Non-pigmented ciliary epithelial cell (primary cell): Measurements from ENCODE around the gene TMSB10.
"Not testable (repeated sequence)": the region's sequence is repeated elsewhere in the genome, so short reads cannot be mapped to it uniquely, and the experiment has no call there.

Experiments
- DNase-seq: peaks from one replicate; pipeline ENCODE4 v3.0.0-alpha.2; 2010; ENCODE audit warnings: low read depth

TMSB10 gene

GRCh38 chr2:84904717-84905174, 710 bp upstream of the TMSB10 start:
- no peak for DNase-seq

GRCh38 chr2:84906108-84906899, 848 bp downstream of the TMSB10 start:
- no peak for DNase-seq

- no peak for DNase-seq
Measured at GRCh38 chr2:84906900-84907714, 1.7 kb downstream of the TMSB10 start.

DNA sequence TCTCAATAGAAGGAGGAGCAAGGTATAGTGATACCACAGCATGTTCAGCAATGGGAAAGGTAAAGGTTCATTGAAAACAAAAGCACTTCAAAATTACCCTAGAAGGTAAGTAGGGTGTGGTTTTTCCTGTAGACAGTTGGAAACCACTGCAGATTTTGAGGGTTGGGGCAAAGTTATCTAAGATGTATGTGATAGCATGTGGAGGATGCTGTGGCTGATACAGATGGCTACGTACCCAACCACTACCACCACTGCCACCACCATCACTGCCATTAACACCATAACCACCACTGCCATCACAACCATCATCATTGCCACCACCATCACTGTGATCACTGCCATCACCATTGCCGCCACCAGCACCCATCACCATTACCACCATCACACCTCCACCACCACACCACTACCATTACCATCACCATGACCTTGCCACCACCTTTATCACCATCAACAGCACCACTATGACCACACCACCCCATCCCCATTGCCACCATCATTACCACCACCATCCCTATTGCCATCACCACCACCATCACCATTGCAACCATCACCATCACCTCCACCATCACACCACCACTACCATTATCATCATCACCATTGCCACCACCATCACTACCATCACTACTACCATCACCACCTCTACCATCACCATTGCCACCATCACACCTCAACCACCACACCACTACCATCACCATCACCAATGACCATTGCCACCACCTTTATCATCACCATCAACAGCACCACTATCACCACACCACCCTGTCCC, 3.7 kb downstream of the TMSB10 start:
- no peak for DNase-seq

GRCh38 chr2:84911135-84911678, 5.8 kb downstream of the TMSB10 start:
- no peak for DNase-seq

DNA sequence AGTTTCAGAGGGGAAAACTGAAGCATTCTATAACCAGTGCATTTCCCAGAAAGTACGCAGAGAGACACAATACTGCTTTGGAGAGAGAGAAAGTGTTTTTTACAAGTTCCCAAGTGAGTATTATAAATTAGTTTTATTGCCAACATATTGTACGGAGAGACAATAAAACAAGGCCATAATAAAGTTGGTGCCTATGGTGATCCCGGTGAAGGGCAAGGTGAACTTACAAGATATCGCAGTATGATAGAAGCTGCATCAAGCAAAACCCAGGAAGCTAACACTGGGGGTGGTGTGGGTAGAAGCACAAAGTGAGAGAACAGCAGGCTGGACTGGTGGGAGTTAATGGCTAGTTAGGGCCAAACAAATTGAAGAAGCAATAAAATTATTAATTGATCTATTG, 7.5 kb downstream of the TMSB10 start:
- DNase-seq, result no peak

DNA sequence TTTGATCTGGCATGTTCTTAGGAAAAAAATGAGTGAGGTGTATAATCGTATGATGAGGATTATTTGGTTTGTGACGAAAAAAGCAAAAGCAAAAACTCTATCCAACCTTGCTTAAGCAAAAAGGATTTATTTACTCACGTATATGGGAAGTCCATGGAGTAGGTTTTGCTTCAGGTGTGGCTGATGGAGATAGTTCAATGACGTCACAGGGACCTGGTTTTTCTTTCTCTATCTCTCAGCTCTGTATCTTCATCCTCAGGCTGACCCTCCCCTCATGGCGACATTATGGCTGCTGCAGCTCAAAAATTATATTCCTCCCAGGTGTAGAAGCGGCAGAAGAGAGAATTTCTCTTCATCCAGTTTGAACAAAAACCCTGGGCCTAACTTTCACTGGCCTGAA, 8.9 kb downstream of the TMSB10 start:
- no peak for DNase-seq

DNA sequence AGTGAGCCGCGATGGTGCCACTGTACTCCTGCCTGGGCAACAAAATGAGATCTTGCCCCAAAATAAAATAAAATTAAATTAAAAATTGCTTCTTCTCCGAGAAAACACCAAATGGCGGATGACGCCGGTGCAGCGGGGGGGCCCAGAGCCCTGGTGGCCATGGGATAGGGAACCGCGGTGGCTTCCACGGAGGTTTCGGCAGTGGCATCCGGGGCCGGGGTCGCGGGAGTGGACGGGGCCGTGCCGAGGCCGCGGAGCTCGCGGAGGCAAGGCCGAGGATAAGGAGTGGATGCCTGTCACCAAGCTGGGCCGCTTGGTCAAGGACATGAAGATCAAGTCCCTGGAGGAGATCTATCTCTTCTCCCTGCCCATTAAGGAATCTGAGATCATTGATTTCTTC, 10.2 kb downstream of the TMSB10 start:
- not testable (repeated sequence) for DNase-seq

DNA sequence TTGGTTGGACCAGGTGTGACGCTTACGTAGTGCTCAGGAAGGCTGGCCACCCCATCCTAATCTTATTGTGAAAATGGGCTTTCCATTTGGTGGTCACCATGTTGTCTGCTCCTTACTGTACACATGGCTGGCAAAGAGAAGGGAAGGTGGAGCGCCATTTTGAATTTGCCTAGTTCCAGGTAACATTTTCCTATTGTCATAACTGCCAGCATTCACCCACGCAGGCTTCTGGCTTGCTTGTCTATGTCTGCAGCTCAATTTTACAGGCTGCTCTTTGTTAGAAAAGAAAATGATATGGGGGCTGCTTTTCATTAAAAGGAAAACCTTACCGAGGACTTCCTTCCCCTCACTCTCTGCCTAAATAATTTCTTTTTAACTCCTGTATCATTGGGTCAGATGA, 12.4 kb downstream of the TMSB10 start:
- not testable (repeated sequence) for DNase-seq

DNA sequence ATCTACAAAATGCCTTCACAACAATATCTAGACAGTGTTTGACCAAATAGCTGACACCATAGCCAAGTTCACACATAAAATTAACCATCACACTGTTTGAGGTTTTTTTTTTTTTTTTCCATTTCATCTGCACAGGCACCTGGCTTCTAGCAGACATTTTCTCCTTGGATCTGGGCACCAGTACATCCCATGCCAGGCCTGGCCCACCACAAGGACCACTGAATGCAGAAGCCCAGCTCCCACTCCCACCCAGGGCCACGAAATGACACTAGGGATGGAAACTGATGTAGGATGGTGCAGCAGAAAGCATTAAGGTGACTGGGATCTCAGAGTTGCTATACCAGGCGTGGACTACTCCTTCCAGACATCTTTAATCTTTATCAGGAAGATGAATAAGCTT, 13.0 kb downstream of the TMSB10 start:
- no peak for DNase-seq

- peak; percentile 96 for DNase-seq
Measured at GRCh38 chr2:84919885-84920580, 14.6 kb downstream of the TMSB10 start.

GRCh38 chr2:84923009-84923408, 17.6 kb downstream of the TMSB10 start:
- DNase-seq, result no peak

- no peak for DNase-seq
Measured at GRCh38 chr2:84924173-84925106, 19.0 kb downstream of the TMSB10 start.

GRCh38 chr2:84925336-84925723, 19.9 kb downstream of the TMSB10 start:
- DNase-seq, result no peak

DNA sequence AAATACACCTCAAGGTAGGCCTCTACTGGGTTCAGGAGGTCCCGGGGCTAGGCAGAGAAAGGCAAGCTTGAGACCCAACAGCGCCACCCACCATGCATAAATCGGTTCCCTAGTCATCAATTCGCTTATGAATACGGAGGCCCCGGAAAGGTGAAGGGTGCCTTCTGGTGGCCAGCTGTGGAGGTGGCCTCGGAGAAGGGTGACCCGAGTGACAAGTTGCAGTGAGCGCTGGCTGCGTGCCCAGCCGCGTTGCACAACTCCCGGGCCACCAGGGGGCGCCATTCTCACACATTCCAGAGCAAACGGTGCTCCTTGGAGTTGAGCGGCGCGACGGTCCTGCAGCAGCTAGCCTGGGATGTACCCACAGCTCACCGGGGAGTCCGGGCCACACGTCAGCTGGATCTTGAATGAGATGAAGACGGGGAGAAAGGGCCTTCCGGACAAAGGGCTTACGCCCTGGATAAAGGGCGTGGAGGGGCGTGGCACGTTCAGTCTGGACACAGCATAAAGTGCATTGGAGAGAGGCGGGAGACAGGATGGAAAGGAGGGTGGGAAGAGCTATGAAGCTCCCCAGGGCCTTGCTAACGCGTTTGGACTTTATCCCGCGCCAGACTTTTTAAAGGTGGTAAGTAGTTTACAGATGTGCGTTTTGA, 20.4 kb downstream of the TMSB10 start:
- DNase-seq, result no peak

- no peak for DNase-seq
Measured at GRCh38 chr2:84927275-84927627, 21.8 kb downstream of the TMSB10 start.

DNA sequence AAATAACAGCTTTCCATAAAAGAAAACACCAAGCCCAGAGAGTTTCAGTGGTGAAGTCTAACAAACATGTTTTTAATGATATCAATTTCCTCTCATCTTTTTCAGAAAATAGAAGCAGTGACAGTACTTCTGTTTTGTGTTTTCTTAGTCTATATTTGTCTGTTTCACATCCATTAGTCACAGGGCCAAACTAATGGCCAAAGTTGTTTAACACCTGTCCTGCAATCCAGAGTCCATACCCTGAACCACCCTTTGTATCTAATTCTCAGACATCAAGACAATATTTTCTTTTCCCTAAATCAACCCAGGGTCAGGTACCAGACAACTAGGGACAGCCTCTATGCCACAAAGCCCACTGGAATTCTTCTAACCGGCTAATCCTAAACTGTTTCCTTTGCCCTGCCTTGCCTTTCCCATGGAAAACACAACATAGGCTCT, 25.9 kb downstream of the TMSB10 start:
- DNase-seq, result no peak

- DNase-seq, result no peak
Measured at GRCh38 chr2:84938194-84938879, 32.9 kb downstream of the TMSB10 start.

DNA sequence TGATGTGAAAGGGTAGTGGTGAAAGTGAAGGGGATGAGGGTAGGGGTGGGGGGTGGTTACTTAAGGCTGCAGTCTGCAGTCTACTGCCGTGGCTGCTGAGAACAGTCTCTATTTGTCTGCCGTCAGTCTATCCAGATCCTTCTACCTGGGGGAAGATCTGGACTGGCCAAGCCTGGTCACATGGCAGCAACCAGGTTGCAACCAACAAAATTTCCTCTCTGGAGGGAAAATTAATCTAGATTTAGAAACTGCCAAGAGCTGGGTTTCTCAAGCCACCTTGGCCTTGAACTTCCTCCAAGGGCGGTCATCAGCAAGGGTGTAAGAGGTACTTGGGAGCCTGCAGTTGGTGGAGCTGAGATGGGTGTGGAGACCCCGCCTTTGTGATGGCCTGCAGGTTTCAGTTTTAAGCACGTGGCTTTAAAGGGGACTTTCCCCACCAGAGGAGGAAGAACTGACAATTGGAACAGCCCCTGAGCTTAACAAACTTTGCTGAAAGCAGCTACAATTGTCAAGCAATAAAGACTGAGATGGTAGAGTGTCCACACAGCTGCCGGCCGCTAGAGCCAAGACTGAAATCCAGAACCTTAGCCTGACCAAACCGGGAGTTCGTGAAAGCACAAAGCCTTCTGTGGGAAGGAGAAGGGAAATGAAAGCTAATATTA, 34.1 kb downstream of the TMSB10 start:
- no peak for DNase-seq
